ENCODE results near the gene C19orf18.

DNA sequence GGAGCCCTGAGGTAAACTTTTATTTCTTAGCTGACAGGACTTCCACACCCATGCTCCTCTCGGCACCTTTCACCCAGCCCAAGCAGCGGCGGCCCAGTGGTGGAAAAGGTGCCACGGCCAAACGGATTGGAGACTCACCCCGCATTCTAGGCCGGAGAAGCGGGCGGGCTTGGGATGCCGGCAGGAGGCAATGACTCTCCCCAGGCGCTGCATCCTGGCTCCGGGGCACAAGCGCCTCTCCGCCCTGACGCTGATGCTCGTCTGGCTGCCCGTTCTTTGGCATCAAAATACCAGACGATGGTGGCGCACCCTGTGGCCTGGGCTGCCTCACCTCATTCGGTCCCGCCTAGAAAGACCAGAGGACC lies 34.9 kb upstream of the C19orf18 start:
- TF ChIP-seq CTCF (optimal IDR thresholded peaks at IDR 0.05 in 1 of 3, IDR thresholded peaks at IDR 0.05 in 1 of 3, conservative IDR thresholded peaks at IDR 0.05 in 1 of 3; ENCODE audit: extremely low read depth in 1 of 3, insufficient read depth in 2 of 3, low read length in 3 of 3) = no peak
- no peak for TF ChIP-seq EZH2 (IDR thresholded peaks at IDR 0.05; ENCODE audit: low read length)
